Gastrocnemius medialis (tissue), 4 donors: ENCODE results near the gene PRR16.

ENCODE experiments used
- POLR2A ChIP-seq, 2 donors: fragments of 450-650 bp; IDR thresholded peaks; one replicate each; pipeline ENCODE4 v1.6.1; 2017; ENCODE audit warnings: antibody characterized with exemption in 2 of 2, mild to moderate bottlenecking in 2 of 2, moderate library complexity in 2 of 2
- TF ChIP-seq, protein P1 (sequence below), 5 experiments: fragments of 450-650 bp in 3 of 5; fragments of 200-600 bp in 2 of 5; sonication (generic) in 2 of 5; IDR thresholded peaks in 4 of 5; conservative IDR thresholded peaks in 1 of 5; 1 replicate in 4 of 5; 2 replicates in 1 of 5; pipeline ENCODE4 v1.5.1; 2016 to 2019; ENCODE audit warnings: antibody characterized with exemption in 5 of 5, mild to moderate bottlenecking in 3 of 5, moderate library complexity in 3 of 5

- TF ChIP-seq, protein P1, sequence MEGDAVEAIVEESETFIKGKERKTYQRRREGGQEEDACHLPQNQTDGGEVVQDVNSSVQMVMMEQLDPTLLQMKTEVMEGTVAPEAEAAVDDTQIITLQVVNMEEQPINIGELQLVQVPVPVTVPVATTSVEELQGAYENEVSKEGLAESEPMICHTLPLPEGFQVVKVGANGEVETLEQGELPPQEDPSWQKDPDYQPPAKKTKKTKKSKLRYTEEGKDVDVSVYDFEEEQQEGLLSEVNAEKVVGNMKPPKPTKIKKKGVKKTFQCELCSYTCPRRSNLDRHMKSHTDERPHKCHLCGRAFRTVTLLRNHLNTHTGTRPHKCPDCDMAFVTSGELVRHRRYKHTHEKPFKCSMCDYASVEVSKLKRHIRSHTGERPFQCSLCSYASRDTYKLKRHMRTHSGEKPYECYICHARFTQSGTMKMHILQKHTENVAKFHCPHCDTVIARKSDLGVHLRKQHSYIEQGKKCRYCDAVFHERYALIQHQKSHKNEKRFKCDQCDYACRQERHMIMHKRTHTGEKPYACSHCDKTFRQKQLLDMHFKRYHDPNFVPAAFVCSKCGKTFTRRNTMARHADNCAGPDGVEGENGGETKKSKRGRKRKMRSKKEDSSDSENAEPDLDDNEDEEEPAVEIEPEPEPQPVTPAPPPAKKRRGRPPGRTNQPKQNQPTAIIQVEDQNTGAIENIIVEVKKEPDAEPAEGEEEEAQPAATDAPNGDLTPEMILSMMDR (IDR thresholded peaks at IDR 0.05 in 4 of 5, conservative IDR thresholded peaks at IDR 0.05 in 1 of 5) = no peak
- no peak for TF ChIP-seq POLR2A (IDR thresholded peaks at IDR 0.05)
Measured at GRCh38 chr5:120695368-120695880, 231.3 kb downstream of the PRR16 start.
